Neuron (in vitro differentiated cells): ENCODE data around the gene HES5.
A peak's percentile ranks its signal among the peaks of the same experiment; 100 is the strongest.
"Not testable (repeated sequence)": the region's sequence is repeated elsewhere in the genome, so short reads cannot be mapped to it uniquely, and the experiment has no call there.

Experiments
- H2AFZ ChIP-seq: one replicate; pipeline ENCODE4 v1.6.1; 2013; ENCODE audit warnings: low read depth, mild to moderate bottlenecking, inconsistent platforms, low read length, moderate library complexity
- H3K27me3 ChIP-seq: one replicate; pipeline ENCODE4 v1.6.1; 2013; ENCODE audit warnings: low read length; ENCODE audit not compliant: insufficient read depth
- H3K36me3 ChIP-seq: one replicate; pipeline ENCODE4 v1.6.1; 2013; ENCODE audit warnings: low read length; ENCODE audit not compliant: insufficient read depth
- H3K4me1 ChIP-seq: one replicate; pipeline ENCODE4 v1.6.1; 2013; ENCODE audit warnings: low read length; ENCODE audit not compliant: insufficient read depth
- H3K4me3 ChIP-seq: 2 replicates; pipeline ENCODE4 v1.5.1; 2013; ENCODE audit warnings: mild to moderate bottlenecking, low read length, moderate library complexity
- H3K9me3 ChIP-seq: one replicate; pipeline ENCODE4 v1.6.1; 2013; ENCODE audit warnings: low read length

Gene HES5, protein sequence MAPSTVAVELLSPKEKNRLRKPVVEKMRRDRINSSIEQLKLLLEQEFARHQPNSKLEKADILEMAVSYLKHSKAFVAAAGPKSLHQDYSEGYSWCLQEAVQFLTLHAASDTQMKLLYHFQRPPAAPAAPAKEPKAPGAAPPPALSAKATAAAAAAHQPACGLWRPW

GRCh38 chr1:2529784-2530512 is at the start of gene HES5:
TSS of gene HES5 (minus strand) at chr1:2530263. CDS start at chr1:2530164, 99 bp downstream.
- Histone ChIP-seq H3K9me3 (no peaks in the 10 kb centered on the region), H3K27me3 (no peaks in the 10 kb centered on the region), H2AFZ (no peak within 1 kb of the TSS), H3K4me3 (peak within 1 kb of the TSS; percentile 83), H3K36me3 (peaks cover 6% of the 10 kb centered on the region), H3K4me1 (peaks cover 74% of the 10 kb centered on the region)

GRCh38 chr1:2578758-2579118 is 48.7 kb upstream of the HES5 start:
- H3K4me3 ChIP-seq, result no peak overlapping the region
- H3K36me3 ChIP-seq, result no peaks in the 10 kb centered on the region
- H3K4me1 ChIP-seq, result peaks cover 5% of the 10 kb centered on the region
- peaks cover 4% of the 10 kb centered on the region for H3K9me3 ChIP-seq
- H3K27me3 ChIP-seq, result no peaks in the 10 kb centered on the region
- H2AFZ ChIP-seq, result no peak overlapping the region

GRCh38 chr1:2577565-2578075 is 47.6 kb upstream of the HES5 start:
- not testable (repeated sequence) for H3K27me3 ChIP-seq, H2AFZ ChIP-seq, H3K4me3 ChIP-seq, H3K4me1 ChIP-seq, H3K36me3 ChIP-seq, H3K9me3 ChIP-seq

DNA sequence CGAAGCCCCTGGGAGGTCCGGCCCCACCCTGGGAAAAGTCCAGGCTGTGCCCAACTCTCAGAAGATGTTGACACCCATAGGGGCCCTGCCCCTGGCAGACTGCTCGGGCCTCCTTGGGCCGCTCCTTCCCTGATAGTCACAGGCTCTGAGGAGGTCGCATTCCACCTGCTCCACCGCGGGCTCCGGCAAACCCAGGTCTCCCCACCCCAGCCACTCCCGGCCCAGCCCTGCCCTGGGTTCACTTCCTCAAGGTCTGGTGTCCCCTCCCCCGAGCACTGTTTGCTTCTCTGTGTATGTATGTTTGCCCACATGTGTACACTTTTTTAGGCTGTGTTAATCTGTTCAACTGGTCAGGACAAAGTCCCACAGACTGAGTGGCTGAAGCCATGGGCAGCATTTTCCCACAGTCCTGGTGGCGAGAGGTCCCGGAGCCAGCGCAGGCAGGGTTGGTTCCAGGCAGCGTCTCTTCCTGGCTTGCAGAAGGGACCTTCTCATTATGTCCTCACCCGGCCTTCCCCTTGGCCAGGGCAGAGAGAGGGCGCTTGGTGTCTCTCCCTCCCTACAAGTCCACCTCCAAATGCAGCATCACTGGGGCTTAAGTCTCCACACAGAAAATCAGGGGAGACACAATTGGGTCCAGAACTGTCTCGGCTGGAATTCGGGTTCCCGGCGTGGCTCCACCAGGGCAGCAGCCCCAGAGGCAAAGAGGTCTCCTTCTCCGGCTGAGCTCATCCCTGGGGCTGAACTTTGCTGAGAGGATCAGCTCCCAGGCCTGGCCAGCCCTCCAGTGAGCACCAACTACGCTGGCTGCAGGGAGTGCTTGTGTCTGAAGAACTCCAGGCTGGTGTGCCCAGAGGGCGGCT is 46.0 kb upstream of the HES5 start:
- H2AFZ ChIP-seq, result no peak overlapping the region
- no peaks in the 10 kb centered on the region for H3K27me3 ChIP-seq
- no peaks in the 10 kb centered on the region for H3K36me3 ChIP-seq
- H3K4me3 ChIP-seq, result no peak overlapping the region
- H3K4me1 ChIP-seq, result peaks cover 5% of the 10 kb centered on the region
- peaks cover 8% of the 10 kb centered on the region for H3K9me3 ChIP-seq

DNA sequence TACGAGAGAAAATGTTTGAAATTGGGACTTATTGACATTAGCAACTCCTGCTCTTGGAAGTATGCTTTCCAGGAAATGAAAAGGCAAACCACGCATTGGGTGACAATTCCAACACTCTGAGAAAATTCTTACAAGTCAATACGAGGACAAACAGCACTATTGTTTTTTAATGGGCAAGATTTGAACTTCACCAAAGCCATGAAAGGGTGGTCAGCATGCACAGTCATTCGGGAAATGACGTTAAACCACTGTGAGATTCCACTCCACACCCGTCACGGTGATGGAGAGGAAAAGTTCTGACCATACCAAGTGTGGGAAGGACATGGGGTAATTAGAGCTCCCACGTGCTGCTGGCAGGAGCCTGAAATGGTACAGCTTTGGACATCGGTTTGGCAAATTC is 44.3 kb upstream of the HES5 start:
- Histone ChIP-seq H2AFZ (no peak overlapping the region), H3K4me3 (no peak overlapping the region), H3K4me1 (peaks cover 5% of the 10 kb centered on the region), H3K36me3 (no peaks in the 10 kb centered on the region), H3K9me3 (peaks cover 8% of the 10 kb centered on the region), H3K27me3 (peaks cover 9% of the 10 kb centered on the region)

DNA sequence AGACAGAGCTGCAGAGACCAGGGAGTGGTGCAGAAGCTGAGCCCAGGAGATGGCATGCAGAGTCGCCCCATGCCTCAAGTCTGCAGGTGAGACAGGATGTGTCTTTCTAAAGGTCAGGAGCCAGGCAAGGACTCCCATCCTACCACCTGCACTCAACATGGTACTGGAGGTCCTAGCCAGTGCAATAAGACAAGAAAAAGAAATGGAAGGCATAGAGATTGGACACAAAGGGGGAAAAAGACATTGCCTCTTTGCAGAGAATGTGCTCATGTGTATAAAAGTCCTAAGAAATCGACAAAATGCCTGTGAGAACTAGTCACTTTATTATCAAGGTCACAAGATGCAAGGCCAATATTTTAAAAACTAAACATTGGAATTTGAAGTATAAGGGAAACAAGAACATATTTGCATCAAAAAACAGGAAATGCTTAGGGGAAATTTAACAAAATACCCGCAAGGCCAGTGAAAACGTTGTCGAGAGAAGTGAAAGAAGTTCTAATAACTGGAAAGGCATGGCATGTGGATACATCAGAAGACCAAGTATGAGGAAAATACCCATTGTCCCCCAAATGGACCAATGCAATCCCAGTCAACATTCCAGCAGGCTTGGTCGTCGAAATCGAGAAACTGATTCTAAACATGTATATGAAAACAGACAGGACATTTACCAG is 43.3 kb upstream of the HES5 start:
- H3K4me1 ChIP-seq, result peaks cover 5% of the 10 kb centered on the region
- H3K9me3 ChIP-seq, result peaks cover 8% of the 10 kb centered on the region
- H2AFZ ChIP-seq, result no peak overlapping the region
- no peaks in the 10 kb centered on the region for H3K36me3 ChIP-seq
- peaks cover 12% of the 10 kb centered on the region for H3K27me3 ChIP-seq
- no peak overlapping the region for H3K4me3 ChIP-seq

DNA sequence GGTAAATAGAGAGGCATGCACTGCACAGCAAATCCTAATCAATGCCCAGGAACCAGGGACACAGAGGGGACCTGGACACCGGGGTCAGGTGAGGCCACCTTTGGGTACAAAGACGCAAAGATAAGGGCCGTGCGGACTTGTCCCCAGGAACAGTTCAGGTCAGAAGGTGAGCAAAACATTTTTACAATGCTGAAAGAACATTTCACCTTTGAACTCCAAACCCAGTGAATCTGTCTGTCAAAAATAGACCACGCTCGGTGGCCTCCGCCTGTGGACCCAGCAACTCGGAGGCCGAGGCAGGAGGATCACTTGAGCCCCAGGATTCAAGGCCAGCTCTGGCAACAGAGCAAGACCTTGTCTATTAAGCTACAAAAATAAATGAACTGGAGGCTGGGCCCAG is 41.3 kb upstream of the HES5 start:
- Histone ChIP-seq H3K4me3 (no peak overlapping the region), H3K9me3 (peaks cover 8% of the 10 kb centered on the region), H3K27me3 (peaks cover 15% of the 10 kb centered on the region), H3K4me1 (no peaks in the 10 kb centered on the region), H3K36me3 (no peaks in the 10 kb centered on the region), H2AFZ (no peak overlapping the region)

- Histone ChIP-seq H3K4me1 (no peaks in the 10 kb centered on the region), H2AFZ (no peak overlapping the region), H3K9me3 (peaks cover 5% of the 10 kb centered on the region), H3K27me3 (peaks cover 15% of the 10 kb centered on the region), H3K36me3 (no peaks in the 10 kb centered on the region), H3K4me3 (no peak overlapping the region)
Observed at GRCh38 chr1:2570332-2570731, 40.3 kb upstream of the HES5 start.

DNA sequence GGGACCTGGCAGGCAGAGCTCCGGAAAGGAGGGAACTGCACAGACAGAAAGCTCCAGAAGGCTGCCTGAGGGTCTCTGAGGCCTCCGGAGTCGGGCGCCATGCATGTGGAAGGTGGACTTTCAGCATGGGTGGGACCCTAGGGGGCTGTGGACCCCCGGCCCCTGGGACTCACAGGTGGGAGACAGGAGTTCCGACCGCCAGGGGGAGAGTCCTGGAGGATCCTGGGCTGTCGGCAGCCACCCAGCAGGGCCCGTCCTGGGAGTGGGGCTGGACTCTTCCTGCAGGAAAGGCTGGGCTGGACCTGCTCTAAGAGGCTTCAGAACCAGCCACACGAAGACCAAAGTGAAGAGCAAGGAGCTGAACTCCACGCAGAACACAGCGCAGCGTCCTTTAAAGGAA is 39.6 kb upstream of the HES5 start:
- not testable (repeated sequence) for H3K9me3 ChIP-seq, H3K4me3 ChIP-seq

DNA sequence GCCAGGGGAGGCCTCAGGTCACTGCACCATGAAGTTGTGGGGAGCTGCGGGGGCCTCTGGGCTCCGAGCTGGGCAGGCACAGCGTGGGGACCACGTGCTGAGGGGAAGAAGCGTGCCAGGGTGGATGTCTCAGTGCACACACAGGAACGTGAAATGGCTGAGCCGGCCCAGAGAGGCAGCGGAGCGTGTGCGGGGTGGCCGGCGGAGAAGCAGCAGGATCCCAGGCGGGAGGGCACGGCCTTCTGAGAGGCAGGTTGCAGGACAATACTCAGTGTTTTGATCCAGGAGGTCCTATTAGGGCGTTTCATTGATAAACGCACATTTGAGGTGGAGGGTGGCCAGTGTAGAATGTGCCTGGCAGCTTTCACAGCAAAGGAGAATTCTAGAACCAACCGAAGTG is 39.0 kb upstream of the HES5 start:
- H2AFZ ChIP-seq, result no peak overlapping the region
- no peaks in the 10 kb centered on the region for H3K4me1 ChIP-seq
- peaks cover 4% of the 10 kb centered on the region for H3K9me3 ChIP-seq
- no peaks in the 10 kb centered on the region for H3K36me3 ChIP-seq
- no peak overlapping the region for H3K4me3 ChIP-seq
- H3K27me3 ChIP-seq, result peaks cover 20% of the 10 kb centered on the region

More for the DNA sequence above, 39.6 kb upstream of the HES5 start:
- H3K4me1 ChIP-seq, H2AFZ ChIP-seq, H3K36me3 ChIP-seq: not testable (repeated sequence)
- peaks cover 15% of the 10 kb centered on the region for H3K27me3 ChIP-seq

- not testable (repeated sequence) for H2AFZ ChIP-seq, H3K9me3 ChIP-seq, H3K4me1 ChIP-seq, H3K36me3 ChIP-seq, H3K4me3 ChIP-seq
- peaks cover 20% of the 10 kb centered on the region for H3K27me3 ChIP-seq
Observed at GRCh38 chr1:2568187-2568816, 38.2 kb upstream of the HES5 start.

DNA sequence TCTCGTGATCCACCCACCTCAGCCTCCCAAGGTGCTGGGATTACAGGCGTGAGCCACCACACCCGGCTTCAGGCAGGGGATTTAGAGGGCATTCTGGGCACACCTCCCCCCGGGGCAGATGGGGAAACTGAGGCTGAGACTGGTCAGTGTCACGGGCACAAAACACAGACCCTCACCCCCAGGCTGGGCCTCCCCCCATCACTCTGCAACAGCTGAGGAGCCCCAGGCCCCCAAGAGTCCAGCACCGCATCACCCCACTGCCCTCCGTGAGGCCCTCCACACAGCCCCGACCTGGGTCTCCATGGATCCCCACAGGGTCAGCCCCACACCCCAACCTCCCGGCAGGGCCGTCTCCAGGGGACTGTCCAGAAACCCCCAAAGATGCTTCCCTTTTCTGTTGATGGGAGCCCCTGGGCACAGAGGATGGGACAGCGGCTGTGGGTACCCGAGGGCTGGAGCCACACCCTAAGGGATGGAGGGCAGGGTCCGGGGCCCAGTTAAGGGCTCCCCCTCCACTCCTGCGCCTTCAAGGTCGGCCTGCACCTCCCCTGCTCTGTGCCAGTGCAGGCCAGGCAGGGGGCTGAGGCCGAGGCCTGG is 37.1 kb upstream of the HES5 start:
- H2AFZ ChIP-seq, result no peak overlapping the region
- H3K4me1 ChIP-seq, result no peaks in the 10 kb centered on the region
- H3K36me3 ChIP-seq, result no peaks in the 10 kb centered on the region
- H3K9me3 ChIP-seq, result no peaks in the 10 kb centered on the region
- peaks cover 20% of the 10 kb centered on the region for H3K27me3 ChIP-seq
- H3K4me3 ChIP-seq, result no peak overlapping the region
